ENCODE data around the gene GRID1. TPM values are rescaled to one million over a fixed set of nuclear protein-coding genes. Genes with fewer than 3 reads are reported as not detected.
A peak's percentile ranks its signal among the peaks of the same experiment; 100 is the strongest.

GRID1 gene
- total RNA-seq, 4 donors from 2014 or later, result 1.4 to 4.9 (median 2.0) TPM

GRCh38 chr10:86259901-86260562 lies 106.6 kb downstream of the GRID1 start:
- intact Hi-C loops (cut with DNase I; ENCODE audit: low total_unique reads), result no loop called here
- no peak overlapping the region for H3K4me3 ChIP-seq (ENCODE audit: low read depth, poor library complexity, severe bottlenecking)
- 85 to 90% methylated on average over 4 of the region's 4 CpGs for WGBS, 2 donors
- TF ChIP-seq CTCF (IDR thresholded peaks at IDR 0.05), result no peak
- no peak for TF ChIP-seq POLR2A (IDR thresholded peaks at IDR 0.05)
- no peak for DNase-seq (ENCODE audit: low spot score in 2 of 2)

DNA sequence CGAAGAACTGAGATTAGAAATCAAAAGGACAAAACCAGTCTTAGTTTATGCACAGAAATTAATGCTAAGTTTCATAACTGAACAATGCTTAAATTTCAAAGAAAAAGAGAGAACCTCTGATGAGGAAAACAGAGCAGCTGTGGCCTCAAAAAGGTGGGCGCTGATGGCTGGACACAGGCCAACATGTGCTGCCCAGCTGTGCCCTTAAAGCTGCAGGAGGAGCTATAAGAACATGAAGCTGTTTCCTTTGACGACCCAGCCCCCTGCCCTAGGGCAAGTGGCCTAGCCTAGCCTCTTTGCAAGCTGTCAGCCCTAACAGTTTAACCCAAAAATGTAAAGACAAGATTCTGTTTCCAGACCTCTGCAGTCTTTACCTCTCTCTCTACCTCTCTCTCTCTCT lies 107.7 kb downstream of the GRID1 start:
- H3K4me3 ChIP-seq (ENCODE audit: low read depth, poor library complexity, severe bottlenecking), result no peak overlapping the region
- no peak for TF ChIP-seq CTCF (IDR thresholded peaks at IDR 0.05)
- WGBS, 2 donors, result 18 to 30% methylated on average over 3 of the region's 3 CpGs
- DNase-seq (ENCODE audit: low spot score in 2 of 2), result peak in 1 of 2 donors; percentile 71
- intact Hi-C loops (cut with DNase I; ENCODE audit: low total_unique reads), result no loop called here

DNA sequence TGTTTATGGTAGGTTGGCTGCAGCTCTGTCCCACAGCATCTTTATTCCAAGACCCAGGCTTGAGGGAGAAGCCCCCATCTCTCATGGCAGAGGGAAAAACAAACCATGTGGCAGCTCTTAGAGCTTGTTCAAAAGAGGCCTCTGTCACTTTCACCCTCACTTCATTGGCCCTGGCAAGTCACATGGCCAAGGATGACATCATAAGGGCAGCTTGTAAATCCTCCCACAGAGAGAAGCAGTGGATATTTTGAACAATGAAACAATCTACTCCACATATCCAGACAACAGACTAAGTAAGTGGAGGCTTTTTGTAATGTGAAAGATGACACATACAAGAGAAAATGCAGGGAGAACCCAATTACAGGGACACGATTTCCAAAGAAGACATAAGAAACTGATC lies 108.1 kb downstream of the GRID1 start:
- DNase-seq (ENCODE audit: low spot score in 2 of 2), result no peak
- WGBS, 2 donors, result 29 to 33% methylated on average over 1 of the region's 1 CpG

GRCh38 chr10:86257683-86258082 lies 108.9 kb downstream of the GRID1 start:
- WGBS, 2 donors, result 86 to 98% methylated on average over 2 of the region's 2 CpGs
- TF ChIP-seq CTCF (IDR thresholded peaks at IDR 0.05) (no peak), POLR2A (IDR thresholded peaks at IDR 0.05) (no peak)
- peak in 1 of 2 donors; percentile 48 for DNase-seq (ENCODE audit: low spot score in 2 of 2)
- intact Hi-C loops (cut with DNase I; ENCODE audit: low total_unique reads), result no loop called here
- no peak overlapping the region for H3K4me3 ChIP-seq (ENCODE audit: low read depth, poor library complexity, severe bottlenecking)

More for the DNA sequence above, 108.1 kb downstream of the GRID1 start:
- H3K4me3 ChIP-seq (ENCODE audit: low read depth, poor library complexity, severe bottlenecking), result no peak overlapping the region
- intact Hi-C loops (cut with DNase I; ENCODE audit: low total_unique reads), result no loop called here
- TF ChIP-seq CTCF (IDR thresholded peaks at IDR 0.05) (no peak), POLR2A (IDR thresholded peaks at IDR 0.05) (no peak)

- 86 to 94% methylated on average over 4 of the region's 4 CpGs for WGBS, 2 donors
- peak in 1 of 2 donors; percentile 45 for DNase-seq (ENCODE audit: low spot score in 2 of 2)
- intact Hi-C loops (cut with DNase I; ENCODE audit: low total_unique reads), result no loop called here
- no peak overlapping the region for H3K4me3 ChIP-seq (ENCODE audit: low read depth, poor library complexity, severe bottlenecking)
- TF ChIP-seq CTCF (IDR thresholded peaks at IDR 0.05) (no peak), POLR2A (IDR thresholded peaks at IDR 0.05) (no peak)
Measured at GRCh38 chr10:86256690-86257315, 109.8 kb downstream of the GRID1 start.

Measured in lower leg skin (tissue), 4 donors.